GM13977 (cell line): ENCODE results near the gene OAF.

Experiments
- DNase-seq: peaks from one replicate; pipeline ENCODE4 v3.0.0; 2012; ENCODE audit warnings: low spot score
- in situ Hi-C: fragments of 300-500 bp; cut with MboI; formaldehyde crosslinking; loops from one replicate; pipeline ENCODE4 v1.12.0; 2022; ENCODE audit warnings: low sequenced_read_pairs, low pct_unique_long_range_greater_than_20kb, mixed read lengths, inconsistent platforms; ENCODE audit not compliant: unreplicated experiment
- TF ChIP-seq, protein P1 (sequence below): IDR thresholded peaks from 2 replicates; pipeline ENCODE4 v1.5.1; 2012; ENCODE audit warnings: mild to moderate bottlenecking, control low read depth; ENCODE audit not compliant: insufficient read depth; ENCODE audit errors: extremely low read depth, missing control alignments

OAF gene

DNA sequence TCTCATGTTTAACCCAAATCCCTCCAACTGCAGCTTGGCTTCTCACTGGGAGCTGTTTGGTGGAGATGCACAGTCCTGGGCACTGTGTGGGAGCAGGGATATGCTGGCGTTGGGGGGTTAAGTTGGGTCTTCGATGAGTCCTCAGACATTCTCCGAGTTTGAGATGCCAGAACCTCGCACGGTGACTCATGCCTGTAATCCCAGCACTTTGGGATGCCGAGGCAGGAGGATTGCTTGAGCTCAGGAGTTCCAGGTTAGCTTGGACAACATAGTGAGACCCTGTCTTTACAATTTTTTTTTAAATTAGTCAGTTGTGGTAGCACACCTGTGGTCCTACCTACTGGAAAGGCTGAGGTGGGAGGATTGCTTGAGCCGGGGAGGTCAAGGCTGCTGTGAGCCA, 49.8 kb downstream of the OAF start:
- TF ChIP-seq, protein P1, sequence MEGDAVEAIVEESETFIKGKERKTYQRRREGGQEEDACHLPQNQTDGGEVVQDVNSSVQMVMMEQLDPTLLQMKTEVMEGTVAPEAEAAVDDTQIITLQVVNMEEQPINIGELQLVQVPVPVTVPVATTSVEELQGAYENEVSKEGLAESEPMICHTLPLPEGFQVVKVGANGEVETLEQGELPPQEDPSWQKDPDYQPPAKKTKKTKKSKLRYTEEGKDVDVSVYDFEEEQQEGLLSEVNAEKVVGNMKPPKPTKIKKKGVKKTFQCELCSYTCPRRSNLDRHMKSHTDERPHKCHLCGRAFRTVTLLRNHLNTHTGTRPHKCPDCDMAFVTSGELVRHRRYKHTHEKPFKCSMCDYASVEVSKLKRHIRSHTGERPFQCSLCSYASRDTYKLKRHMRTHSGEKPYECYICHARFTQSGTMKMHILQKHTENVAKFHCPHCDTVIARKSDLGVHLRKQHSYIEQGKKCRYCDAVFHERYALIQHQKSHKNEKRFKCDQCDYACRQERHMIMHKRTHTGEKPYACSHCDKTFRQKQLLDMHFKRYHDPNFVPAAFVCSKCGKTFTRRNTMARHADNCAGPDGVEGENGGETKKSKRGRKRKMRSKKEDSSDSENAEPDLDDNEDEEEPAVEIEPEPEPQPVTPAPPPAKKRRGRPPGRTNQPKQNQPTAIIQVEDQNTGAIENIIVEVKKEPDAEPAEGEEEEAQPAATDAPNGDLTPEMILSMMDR = no peak
- in situ Hi-C loops = no loop called here
- no peak for DNase-seq

DNA sequence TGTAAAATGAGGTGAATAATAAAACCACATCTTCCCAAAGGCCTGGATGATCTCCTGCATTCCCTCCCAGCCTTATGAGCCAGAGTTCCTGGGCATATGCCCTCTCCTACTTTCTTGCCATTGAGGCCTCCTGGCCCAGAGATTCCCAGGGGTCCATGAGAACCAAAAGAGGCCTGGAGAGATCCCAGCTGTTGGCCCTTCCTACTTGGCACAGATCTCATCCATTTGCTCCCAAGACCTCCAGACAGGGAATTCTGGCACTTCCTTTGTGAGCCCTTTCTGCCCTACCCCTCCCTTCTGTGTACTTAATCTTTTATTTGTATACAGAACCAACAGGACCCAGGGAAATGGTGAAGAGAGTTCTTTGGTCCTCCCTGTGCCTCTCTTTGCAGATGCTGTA, 50.5 kb downstream of the OAF start:
- in situ Hi-C loops = no loop called here
- no peak for DNase-seq
- TF ChIP-seq, protein P1 = no peak

DNA sequence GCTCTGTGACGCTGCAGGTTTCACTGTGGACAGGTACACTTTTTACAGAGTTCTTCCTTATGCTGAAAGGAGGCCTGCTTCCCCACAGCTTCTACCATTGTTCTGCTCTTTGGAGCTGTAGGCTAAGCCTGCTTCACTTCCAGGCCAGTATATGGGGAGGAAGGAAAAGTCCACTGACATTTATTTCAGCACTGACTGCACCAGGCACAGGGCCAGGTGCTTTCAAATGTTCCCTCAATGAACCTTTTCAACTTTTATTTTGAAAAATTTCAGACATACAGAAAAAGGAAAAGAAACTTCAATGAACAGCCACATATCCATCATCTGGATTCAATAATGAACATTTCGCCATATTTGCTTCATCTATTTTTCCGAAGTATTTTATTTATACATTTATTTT, 51.1 kb downstream of the OAF start:
- no peak for DNase-seq
- TF ChIP-seq, protein P1 = no peak
- in situ Hi-C loops = no loop called here

DNA sequence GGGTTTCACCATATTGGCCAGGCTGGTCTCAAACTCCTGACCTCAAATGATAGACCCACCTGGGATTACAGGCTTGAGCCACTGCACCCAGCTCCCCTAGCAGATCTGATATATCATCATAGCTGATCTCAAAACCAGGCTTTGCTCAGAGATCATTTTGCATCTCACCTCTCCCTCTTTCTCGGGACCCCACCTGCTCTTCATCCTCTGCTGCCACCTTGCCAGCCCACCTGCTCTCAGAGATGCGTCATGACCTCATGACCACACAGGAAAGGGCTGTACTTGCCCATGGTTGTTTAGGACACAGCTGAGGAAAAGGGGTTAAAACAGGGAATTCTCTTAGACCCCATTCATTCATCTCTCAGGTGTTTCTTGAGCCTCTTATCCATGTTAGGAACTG, 56.5 kb downstream of the OAF start:
- no peak for DNase-seq
- TF ChIP-seq, protein P1 = no peak
- in situ Hi-C loops = no loop called here

DNA sequence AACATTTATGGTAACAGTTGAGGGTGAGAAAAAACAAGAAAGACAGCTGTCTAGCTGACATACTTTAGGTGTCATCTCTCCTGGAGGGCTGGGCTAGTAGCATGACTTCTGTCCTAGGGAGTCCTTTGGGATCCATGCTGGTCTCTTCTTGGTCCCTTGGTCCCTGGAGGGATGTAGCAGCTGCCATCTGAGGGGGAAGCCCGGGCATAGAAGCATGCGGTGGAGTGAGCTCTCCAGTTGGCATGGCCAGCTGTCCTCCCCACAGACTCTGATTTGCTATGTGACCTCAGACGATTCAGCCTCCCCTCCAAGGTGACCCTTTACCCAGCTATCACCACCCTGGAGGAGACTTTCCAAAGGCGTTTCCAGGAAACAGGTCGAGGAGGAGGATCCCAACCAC, 57.9 kb downstream of the OAF start:
- TF ChIP-seq, protein P1 = no peak
- no peak for DNase-seq
- in situ Hi-C loops = no loop called here

DNA sequence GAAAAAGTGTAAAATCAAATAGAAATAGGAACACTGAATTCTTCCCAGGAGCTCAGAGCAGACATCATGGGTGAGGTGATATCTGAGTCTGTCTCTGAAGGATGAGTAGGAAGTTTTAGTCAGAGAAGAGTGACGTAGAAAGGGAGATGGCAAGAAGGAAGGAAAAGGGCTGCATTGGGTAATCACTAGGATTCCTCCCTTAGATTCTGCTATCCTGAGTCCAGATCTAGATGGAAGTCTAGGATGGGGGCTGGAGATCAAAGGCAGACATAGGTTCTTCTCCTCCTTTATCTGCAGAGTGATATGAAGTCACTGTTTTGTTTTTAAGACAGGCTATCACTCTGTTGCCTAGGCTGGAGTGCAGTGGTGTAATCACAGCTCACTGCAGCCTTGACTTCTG, 59.6 kb downstream of the OAF start:
- TF ChIP-seq, protein P1 = no peak
- in situ Hi-C loops = no loop called here
- no peak for DNase-seq

DNA sequence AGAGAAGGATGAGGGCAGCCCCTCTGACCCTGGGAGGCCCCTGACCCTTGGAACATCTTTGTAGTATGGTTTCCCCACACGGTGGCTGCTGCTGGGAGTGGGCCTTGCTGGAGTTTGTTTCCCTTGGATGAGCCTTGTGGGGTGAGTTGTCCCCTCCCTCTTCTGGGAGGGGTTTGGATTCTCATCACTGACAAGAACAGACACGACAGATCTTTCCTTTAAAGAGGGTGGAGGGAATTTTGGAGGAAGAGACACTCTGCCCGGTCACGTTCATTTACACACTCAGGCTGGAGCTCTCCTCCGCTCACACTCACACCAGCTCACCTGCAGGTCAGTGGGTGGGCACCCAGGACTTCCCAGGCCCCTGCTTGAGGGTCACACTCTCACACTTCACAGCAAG, 60.8 kb downstream of the OAF start:
- TF ChIP-seq, protein P1 = no peak
- DNase-seq = no peak
- in situ Hi-C loops = no loop called here
